ENCODE data around the gene SIGLEC10. TPM values are rescaled to one million over a fixed set of nuclear protein-coding genes. Genes with fewer than 3 reads are reported as not detected.
"Not testable (repeated sequence)": the region's sequence is repeated elsewhere in the genome, so short reads cannot be mapped to it uniquely, and the experiment has no call there.

SIGLEC10 gene
- total RNA-seq, 1 experiment from 2014 or later: not detected

- DNase-seq (ENCODE audit: low read depth): no peak
These were observed 21.6 kb upstream of the SIGLEC10 start for GRCh38 chr19:51439021-51439465.

DNA sequence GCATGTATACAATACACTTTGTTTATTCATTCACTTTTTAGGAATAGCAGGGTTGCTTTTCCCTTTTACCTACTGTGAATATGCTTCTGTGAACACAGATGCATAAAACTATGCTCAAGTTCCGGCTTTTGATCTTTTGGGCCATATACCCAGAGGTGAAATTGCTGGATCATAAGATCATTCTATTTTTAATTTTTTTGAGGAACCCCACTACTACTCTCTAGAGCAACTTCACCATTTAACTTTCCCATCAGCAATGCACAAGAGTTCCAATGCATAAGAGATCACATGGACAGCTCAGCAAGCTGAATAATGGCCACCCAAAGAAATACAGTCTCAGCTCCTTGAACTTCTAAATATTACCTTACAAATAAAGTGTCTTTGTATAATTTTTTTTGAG is 17.0 kb upstream of the SIGLEC10 start:
- DNase-seq (ENCODE audit: low read depth): no peak

GRCh38 chr19:51433043-51433442 is 15.6 kb upstream of the SIGLEC10 start:
- no peak for DNase-seq (ENCODE audit: low read depth)

- no peak for DNase-seq (ENCODE audit: low read depth)
These were observed 13.7 kb upstream of the SIGLEC10 start for GRCh38 chr19:51431124-51431523.

DNA sequence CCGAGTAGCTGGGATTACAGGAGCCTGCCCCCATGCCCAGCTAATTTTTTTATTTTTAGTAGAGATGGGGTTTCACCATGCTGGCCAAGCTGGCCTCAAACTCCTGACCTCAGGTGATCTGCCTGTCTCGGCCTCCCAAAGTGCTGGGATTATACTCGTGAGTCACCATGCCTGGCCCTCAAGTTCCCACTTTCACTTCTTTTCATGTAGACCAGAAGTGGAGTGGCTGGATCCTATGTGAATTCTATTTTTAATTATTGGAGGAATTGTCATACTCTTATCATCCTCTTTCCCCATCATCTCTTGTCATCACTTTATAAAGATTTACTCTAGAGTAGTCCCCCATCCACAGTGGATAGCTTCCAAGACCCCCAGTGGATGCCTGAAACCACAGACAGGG is 12.8 kb upstream of the SIGLEC10 start:
- DNase-seq (ENCODE audit: low read depth): no peak

DNA sequence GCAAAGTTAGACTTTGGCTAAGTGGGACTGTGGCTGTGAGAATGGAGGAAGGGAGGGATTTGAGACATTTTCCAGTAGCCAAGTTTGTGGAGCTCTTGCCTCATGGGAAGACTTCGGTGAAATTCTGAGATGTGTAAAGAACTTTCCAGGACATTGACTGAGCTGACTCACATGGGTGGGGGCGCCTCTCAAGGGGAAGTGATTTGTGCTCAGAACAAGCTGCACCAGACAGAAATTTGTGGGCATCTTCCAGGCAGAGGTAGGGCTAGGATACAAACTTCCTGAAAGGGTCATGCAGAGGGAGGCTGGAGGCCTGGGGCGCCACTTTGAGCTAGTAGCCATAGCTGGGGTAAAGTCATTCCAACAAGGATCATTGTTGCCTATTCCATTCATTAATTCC is 9.8 kb upstream of the SIGLEC10 start:
- no peak for DNase-seq (ENCODE audit: low read depth)

GRCh38 chr19:51422053-51422448 is 4.6 kb upstream of the SIGLEC10 start:
- DNase-seq (ENCODE audit: low read depth): peak; percentile 87

- DNase-seq (ENCODE audit: low read depth): no peak
These were observed 4.0 kb upstream of the SIGLEC10 start for GRCh38 chr19:51421229-51422052.

DNA sequence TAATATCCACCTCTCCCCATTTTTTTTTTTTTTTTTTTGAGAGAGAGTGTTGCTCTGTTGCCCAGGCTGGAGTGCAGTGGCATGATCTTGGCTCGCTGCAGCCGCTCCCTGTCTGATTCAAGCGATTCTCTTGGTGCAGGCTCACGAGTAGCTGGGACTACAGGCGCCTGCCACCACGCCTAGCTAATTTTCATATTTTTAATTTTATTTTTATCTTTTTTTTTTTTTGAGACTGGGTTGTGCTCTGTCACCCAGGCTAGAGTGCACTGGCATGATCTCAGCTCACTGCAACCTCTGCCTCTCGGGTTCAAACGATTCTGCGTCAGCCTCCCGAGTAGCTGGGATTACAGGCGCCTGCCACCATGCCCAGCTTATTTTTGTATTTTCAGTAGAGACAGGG is 3.1 kb upstream of the SIGLEC10 start:
- not testable (repeated sequence) for DNase-seq (ENCODE audit: low read depth)

GRCh38 chr19:51418707-51419106 is 1.3 kb upstream of the SIGLEC10 start:
- DNase-seq (ENCODE audit: low read depth): no peak

- no peak for DNase-seq (ENCODE audit: low read depth)
These were observed 342 bp upstream of the SIGLEC10 start for GRCh38 chr19:51417810-51418157.

DNA sequence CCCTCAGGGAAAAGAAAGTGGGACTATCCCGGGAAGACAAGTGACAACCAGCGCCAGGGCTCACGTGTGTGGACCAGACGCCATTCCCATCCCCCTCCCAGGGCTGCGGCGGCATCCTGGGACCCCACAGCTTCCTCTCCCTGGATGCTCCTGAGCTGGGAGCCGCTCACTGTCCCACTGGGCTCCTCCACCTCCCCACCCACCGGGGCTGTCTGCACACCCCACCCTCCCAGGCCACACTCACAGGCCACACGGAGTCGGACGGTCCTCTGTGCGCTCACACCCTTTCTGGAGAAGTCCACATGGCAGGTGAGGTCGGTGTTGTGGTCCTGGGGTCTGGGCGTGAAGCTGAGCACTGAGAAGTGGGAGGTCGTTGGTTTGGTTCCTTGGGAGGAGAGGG is 1.0 kb downstream of the SIGLEC10 start:
- not testable (repeated sequence) for DNase-seq (ENCODE audit: low read depth)

GRCh38 chr19:51415187-51415586 is 2.3 kb downstream of the SIGLEC10 start:
- DNase-seq (ENCODE audit: low read depth): no peak

- peak; percentile 22 for DNase-seq (ENCODE audit: low read depth)
These were observed 6.3 kb downstream of the SIGLEC10 start for GRCh38 chr19:51410950-51411748.

- peak; percentile 52 for DNase-seq (ENCODE audit: low read depth)
These were observed 9.8 kb downstream of the SIGLEC10 start for GRCh38 chr19:51407511-51408131.

DNA sequence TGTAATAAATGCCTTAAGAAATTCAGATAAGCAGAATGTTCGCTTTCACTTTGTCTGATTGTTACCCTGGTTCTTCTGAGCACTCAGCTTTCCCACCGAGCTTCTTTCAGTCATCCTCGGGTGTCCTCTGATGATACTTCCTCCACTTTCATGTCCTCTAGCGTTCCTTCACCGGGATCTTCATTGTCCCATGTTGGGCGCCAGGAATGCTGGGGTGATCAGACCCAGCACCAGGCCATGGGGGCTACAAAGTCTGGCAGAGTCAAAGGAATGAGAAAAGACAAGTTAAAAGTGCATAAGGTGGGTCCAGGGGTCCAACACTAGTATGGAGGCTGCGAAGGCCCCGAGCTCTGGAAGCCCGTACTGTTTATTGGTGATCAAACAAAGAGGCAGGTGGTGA is 15.3 kb downstream of the SIGLEC10 start:
- no peak for DNase-seq (ENCODE audit: low read depth)

- DNase-seq (ENCODE audit: low read depth): not testable (repeated sequence)
These were observed 17.5 kb downstream of the SIGLEC10 start for GRCh38 chr19:51399936-51400335.

- DNase-seq (ENCODE audit: low read depth): no peak
These were observed 18.2 kb downstream of the SIGLEC10 start for GRCh38 chr19:51399231-51399630.

DNA sequence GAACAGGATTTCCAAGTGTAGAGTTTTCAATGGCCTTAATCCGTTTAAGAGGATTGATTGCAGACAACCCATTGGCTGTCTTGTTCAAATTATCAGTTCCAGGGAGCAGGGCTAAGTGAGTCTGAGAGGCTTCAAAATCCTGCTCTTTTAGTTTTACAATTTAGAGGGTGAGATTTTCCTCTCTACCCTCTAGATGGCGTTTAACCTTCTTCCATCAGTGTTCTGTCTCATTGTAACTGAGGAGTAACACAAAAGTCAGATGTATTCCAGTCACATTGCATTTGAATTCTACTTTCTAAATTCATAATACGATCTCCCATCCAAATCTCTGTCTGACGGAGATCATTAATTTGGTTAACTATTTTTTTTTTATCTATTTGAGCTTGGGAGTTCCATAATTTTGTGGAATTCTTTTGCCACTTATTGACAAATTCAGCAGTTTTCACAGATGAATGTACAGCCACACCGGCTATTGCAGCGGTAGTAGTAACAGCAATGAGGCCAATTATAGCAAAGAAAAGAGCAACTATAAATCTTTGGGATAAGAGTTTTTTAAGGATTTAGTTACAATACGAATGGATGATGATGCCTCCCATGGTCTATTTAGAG is 19.2 kb downstream of the SIGLEC10 start:
- DNase-seq (ENCODE audit: low read depth): no peak

DNA sequence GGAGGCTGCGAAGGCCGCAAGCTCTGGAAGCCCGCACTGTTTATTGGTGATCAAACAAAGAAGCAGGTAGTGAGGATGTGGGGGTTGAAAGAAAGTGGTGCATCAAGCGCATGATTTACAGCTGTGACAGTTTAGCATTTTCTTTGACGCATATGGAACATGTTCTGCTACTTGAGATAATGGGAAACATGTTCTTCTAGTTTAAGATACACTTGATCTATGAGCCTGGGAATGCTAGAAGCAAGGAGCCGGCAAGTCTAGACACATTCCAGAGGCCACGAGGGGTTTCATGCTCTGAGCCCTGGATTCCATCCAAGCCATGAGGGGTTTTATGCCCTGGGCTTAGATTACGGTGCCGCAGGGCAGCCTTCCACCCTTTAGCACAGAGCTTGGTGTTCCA is 20.0 kb downstream of the SIGLEC10 start:
- not testable (repeated sequence) for DNase-seq (ENCODE audit: low read depth)

GRCh38 chr19:51396175-51396574 is 21.3 kb downstream of the SIGLEC10 start:
- DNase-seq (ENCODE audit: low read depth): no peak

Data from Daoy (cell line).